ENCODE data around the gene CLDN4. TPM values are rescaled to one million over a fixed set of nuclear protein-coding genes. Genes with fewer than 3 reads are reported as not detected.

Gene CLDN4
- total RNA-seq, 1 experiment from 2014 or later, result 32.0 TPM

DNA sequence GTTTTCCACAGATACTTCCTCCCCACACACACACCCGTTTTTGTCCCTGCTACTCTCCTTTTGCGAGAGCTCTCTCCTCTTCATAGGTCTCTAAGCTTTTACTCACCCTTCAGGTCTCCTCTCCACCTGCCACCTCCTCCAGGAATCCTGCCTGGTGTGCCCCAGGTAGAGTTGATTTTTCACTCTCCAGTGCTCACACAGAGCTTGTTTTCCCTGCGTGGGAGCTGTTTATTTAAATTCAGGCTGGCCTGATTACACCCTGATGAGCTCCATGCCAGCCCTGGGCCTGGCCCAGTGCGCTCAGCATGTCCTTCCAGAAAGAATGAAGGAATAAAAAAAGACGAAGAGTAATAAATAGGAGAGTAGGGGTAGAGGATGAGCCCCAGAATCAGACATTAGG lies 7.5 kb upstream of the CLDN4 start (continued):
- TF ChIP-seq, protein P1, sequence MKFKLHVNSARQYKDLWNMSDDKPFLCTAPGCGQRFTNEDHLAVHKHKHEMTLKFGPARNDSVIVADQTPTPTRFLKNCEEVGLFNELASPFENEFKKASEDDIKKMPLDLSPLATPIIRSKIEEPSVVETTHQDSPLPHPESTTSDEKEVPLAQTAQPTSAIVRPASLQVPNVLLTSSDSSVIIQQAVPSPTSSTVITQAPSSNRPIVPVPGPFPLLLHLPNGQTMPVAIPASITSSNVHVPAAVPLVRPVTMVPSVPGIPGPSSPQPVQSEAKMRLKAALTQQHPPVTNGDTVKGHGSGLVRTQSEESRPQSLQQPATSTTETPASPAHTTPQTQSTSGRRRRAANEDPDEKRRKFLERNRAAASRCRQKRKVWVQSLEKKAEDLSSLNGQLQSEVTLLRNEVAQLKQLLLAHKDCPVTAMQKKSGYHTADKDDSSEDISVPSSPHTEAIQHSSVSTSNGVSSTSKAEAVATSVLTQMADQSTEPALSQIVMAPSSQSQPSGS (CRISPR knock-in tag; IDR thresholded peaks at IDR 0.05; ENCODE audit: borderline replicate concordance, low read depth), result no peak
- no peak for TF ChIP-seq ZNF423 (CRISPR knock-in tag; IDR thresholded peaks at IDR 0.05)
- no peak for TF ChIP-seq ZSCAN18 (CRISPR knock-in tag; IDR thresholded peaks at IDR 0.05)
- no peak for TF ChIP-seq MAX (CRISPR knock-in tag; IDR thresholded peaks at IDR 0.05)
- no peak for TF ChIP-seq ZBTB21 (CRISPR knock-in tag; IDR thresholded peaks at IDR 0.05; ENCODE audit: borderline replicate concordance)

DNA sequence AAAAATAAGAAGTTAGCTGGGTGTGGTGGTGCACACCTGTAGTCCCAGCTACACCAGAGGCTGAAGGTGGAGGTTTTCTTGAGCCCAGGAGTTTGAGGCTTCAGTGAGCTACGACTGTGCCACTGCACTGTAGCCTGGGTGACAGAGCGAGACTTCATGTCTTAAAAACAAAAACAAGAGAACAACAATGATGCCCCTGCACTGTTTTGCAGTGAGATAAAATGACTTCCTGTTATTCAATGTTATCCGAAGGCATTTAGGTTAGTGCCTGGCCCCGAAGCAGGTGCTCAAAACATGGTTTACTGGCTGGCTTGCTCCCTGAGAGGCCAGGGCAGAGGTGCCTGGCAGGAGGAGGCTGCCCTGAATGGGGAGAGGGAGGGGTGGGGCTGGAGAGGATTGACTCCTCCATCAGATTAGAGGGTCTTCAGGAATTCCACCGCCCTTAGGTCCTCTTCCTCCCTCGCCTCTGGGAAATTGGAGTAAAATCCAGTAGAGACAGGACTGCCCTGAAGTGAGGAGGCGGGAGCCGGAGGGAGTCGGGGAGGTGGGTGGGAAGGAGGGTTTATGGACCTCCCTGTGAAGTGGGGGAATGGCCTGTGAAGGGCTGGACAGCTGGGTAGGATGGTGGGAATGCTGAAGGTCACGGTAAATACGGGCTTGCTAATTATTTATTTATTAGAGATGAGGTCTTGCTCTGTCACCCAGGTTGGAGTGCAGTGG lies 6.8 kb upstream of the CLDN4 start:
- POLR2A ChIA-PET, result interaction anchor here (1.1 kb wide), 1 partner anchor 12 kb away, joined by 3 read pairs; no protein-coding TSS in a partner anchor
- Mint-ChIP-seq H3K4me1 (peaks cover 47% of the 10 kb centered on the region), H3K9me3 (no peaks in the 10 kb centered on the region; the same call in 1 of the 2 replicates), H3K4me3 (no peak overlapping the region), H3K36me3 (no peaks in the 10 kb centered on the region), H3K27me3 (ENCODE audit: low read depth) (peaks cover 8% of the 10 kb centered on the region), H3K27ac (no peak overlapping the region)
- ATAC-seq (no peak), DNase-seq (ENCODE audit: low spot score) (no peak)
- CTCF ChIA-PET, result interaction anchor here (1.4 to 4.4 kb wide), 4 partner anchors 13 to 203 kb away, joined by 3 to 27 read pairs (median 16); no protein-coding TSS in a partner anchor
- no peak for TF ChIP-seq GTF2I (CRISPR knock-in tag; conservative IDR thresholded peaks at IDR 0.05)
- no peak for TF ChIP-seq IRF2 (CRISPR knock-in tag; IDR thresholded peaks at IDR 0.05; ENCODE audit: borderline replicate concordance, low read depth)
- no peak for TF ChIP-seq ATF3 (CRISPR knock-in tag; conservative IDR thresholded peaks at IDR 0.05)
- TF ChIP-seq, protein P2, sequence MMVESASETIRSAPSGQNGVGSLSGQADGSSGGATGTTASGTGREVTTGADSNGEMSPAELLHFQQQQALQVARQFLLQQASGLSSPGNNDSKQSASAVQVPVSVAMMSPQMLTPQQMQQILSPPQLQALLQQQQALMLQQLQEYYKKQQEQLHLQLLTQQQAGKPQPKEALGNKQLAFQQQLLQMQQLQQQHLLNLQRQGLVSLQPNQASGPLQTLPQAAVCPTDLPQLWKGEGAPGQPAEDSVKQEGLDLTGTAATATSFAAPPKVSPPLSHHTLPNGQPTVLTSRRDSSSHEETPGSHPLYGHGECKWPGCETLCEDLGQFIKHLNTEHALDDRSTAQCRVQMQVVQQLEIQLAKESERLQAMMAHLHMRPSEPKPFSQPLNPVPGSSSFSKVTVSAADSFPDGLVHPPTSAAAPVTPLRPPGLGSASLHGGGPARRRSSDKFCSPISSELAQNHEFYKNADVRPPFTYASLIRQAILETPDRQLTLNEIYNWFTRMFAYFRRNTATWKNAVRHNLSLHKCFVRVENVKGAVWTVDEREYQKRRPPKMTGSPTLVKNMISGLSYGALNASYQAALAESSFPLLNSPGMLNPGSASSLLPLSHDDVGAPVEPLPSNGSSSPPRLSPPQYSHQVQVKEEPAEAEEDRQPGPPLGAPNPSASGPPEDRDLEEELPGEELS (CRISPR knock-in tag; IDR thresholded peaks at IDR 0.05), result no peak
- TF ChIP-seq, protein P3, sequence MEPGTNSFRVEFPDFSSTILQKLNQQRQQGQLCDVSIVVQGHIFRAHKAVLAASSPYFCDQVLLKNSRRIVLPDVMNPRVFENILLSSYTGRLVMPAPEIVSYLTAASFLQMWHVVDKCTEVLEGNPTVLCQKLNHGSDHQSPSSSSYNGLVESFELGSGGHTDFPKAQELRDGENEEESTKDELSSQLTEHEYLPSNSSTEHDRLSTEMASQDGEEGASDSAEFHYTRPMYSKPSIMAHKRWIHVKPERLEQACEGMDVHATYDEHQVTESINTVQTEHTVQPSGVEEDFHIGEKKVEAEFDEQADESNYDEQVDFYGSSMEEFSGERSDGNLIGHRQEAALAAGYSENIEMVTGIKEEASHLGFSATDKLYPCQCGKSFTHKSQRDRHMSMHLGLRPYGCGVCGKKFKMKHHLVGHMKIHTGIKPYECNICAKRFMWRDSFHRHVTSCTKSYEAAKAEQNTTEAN (CRISPR knock-in tag; IDR thresholded peaks at IDR 0.05), result no peak
- no peak for TF ChIP-seq PRRX2 (CRISPR knock-in tag; IDR thresholded peaks at IDR 0.05)
- no peak for TF ChIP-seq JUN (CRISPR knock-in tag; IDR thresholded peaks at IDR 0.05)
- TF ChIP-seq E2F1 (CRISPR knock-in tag; IDR thresholded peaks at IDR 0.05), result no peak
- TF ChIP-seq, protein P4, sequence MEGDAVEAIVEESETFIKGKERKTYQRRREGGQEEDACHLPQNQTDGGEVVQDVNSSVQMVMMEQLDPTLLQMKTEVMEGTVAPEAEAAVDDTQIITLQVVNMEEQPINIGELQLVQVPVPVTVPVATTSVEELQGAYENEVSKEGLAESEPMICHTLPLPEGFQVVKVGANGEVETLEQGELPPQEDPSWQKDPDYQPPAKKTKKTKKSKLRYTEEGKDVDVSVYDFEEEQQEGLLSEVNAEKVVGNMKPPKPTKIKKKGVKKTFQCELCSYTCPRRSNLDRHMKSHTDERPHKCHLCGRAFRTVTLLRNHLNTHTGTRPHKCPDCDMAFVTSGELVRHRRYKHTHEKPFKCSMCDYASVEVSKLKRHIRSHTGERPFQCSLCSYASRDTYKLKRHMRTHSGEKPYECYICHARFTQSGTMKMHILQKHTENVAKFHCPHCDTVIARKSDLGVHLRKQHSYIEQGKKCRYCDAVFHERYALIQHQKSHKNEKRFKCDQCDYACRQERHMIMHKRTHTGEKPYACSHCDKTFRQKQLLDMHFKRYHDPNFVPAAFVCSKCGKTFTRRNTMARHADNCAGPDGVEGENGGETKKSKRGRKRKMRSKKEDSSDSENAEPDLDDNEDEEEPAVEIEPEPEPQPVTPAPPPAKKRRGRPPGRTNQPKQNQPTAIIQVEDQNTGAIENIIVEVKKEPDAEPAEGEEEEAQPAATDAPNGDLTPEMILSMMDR (IDR thresholded peaks at IDR 0.05), result no peak
- TF ChIP-seq E2F4 (CRISPR knock-in tag; IDR thresholded peaks at IDR 0.05; ENCODE audit: borderline replicate concordance, low read depth), result no peak
- TF ChIP-seq, protein P5, sequence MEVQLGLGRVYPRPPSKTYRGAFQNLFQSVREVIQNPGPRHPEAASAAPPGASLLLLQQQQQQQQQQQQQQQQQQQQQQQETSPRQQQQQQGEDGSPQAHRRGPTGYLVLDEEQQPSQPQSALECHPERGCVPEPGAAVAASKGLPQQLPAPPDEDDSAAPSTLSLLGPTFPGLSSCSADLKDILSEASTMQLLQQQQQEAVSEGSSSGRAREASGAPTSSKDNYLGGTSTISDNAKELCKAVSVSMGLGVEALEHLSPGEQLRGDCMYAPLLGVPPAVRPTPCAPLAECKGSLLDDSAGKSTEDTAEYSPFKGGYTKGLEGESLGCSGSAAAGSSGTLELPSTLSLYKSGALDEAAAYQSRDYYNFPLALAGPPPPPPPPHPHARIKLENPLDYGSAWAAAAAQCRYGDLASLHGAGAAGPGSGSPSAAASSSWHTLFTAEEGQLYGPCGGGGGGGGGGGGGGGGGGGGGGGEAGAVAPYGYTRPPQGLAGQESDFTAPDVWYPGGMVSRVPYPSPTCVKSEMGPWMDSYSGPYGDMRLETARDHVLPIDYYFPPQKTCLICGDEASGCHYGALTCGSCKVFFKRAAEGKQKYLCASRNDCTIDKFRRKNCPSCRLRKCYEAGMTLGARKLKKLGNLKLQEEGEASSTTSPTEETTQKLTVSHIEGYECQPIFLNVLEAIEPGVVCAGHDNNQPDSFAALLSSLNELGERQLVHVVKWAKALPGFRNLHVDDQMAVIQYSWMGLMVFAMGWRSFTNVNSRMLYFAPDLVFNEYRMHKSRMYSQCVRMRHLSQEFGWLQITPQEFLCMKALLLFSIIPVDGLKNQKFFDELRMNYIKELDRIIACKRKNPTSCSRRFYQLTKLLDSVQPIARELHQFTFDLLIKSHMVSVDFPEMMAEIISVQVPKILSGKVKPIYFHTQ (CRISPR knock-in tag; IDR thresholded peaks at IDR 0.05), result no peak
- TF ChIP-seq FOXP1 (CRISPR knock-in tag; IDR thresholded peaks at IDR 0.05; ENCODE audit: borderline replicate concordance), result no peak
- no peak for TF ChIP-seq ZNF263 (CRISPR knock-in tag; IDR thresholded peaks at IDR 0.05; ENCODE audit: low read depth)
- TF ChIP-seq CREM (CRISPR knock-in tag; IDR thresholded peaks at IDR 0.05), result no peak
